Measurements from ENCODE around the gene PEAK3.

DNA sequence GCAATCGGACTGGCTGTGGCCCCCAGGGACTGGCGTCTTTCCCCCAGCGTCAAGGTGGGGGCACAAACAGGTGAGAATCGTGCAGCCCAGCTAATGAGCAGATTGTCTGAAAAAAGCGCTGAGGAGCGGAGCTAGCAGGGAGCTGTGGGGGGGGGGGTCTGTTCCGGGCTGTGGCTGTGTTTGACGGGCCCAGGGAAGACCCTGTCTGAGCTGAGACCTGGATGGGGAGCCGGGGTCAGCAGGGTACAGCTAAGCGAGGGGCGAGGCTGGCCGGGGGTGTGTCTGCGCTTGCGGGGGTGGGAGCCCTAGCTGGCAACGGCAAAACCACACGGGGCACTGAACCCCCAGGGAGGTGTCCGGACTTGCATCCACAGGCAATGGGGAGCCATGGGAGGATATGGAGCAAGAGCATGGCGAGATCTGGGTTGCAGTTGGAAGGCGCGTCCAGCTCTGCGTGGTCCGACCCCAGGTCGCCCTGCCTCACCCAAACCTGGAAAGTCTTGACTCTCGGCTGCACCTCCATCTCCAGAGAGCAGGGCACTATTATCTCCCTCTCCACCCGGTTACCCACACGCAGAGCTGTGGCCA is 21.3 kb upstream of the PEAK3 start:
- TF ChIP-seq, protein P1, sequence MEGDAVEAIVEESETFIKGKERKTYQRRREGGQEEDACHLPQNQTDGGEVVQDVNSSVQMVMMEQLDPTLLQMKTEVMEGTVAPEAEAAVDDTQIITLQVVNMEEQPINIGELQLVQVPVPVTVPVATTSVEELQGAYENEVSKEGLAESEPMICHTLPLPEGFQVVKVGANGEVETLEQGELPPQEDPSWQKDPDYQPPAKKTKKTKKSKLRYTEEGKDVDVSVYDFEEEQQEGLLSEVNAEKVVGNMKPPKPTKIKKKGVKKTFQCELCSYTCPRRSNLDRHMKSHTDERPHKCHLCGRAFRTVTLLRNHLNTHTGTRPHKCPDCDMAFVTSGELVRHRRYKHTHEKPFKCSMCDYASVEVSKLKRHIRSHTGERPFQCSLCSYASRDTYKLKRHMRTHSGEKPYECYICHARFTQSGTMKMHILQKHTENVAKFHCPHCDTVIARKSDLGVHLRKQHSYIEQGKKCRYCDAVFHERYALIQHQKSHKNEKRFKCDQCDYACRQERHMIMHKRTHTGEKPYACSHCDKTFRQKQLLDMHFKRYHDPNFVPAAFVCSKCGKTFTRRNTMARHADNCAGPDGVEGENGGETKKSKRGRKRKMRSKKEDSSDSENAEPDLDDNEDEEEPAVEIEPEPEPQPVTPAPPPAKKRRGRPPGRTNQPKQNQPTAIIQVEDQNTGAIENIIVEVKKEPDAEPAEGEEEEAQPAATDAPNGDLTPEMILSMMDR (conservative IDR thresholded peaks at IDR 0.05 in 1 of 2, IDR thresholded peaks at IDR 0.05 in 1 of 2; ENCODE audit: low read depth in 1 of 2, low read length in 2 of 2) = no peak
- no peak for TF ChIP-seq EZH2 (IDR thresholded peaks at IDR 0.05; ENCODE audit: low read length, missing control alignments)
